Measurements from ENCODE around the gene PANK2.

GRCh38 chr20:3867802-3868201 is 21.4 kb upstream of the PANK2 start:
- TF ChIP-seq CTCF (IDR thresholded peaks at IDR 0.05) (no peak), POLR2A (IDR thresholded peaks at IDR 0.05) (no peak)

All from tibial nerve (tissue), 3 donors.